ENCODE data around the gene LAD1.

- no peak for TF ChIP-seq CTCF (IDR thresholded peaks at IDR 0.05)
- TF ChIP-seq POLR2A (IDR thresholded peaks at IDR 0.05) = no peak
Measured at GRCh38 chr1:201434266-201434665, 35.1 kb upstream of the LAD1 start.

Measured in breast epithelium (tissue), 3 donors.